Activated naive CD8-positive, alpha-beta T cell (primary cell): ENCODE results near the gene TBC1D22A.

Experiments
- H3K27ac Mint-ChIP-seq: one replicate; pipeline ENCODE4 v1.8.0; 2021; ENCODE audit warnings: mixed read lengths
- H3K27me3 Mint-ChIP-seq: one replicate; pipeline ENCODE4 v1.8.0; 2021; ENCODE audit warnings: mixed read lengths
- H3K36me3 Mint-ChIP-seq: one replicate; pipeline ENCODE4 v1.8.0; 2021; ENCODE audit warnings: mixed read lengths
- H3K4me1 Mint-ChIP-seq: one replicate; pipeline ENCODE4 v1.8.0; 2021; ENCODE audit warnings: low read depth, mixed read lengths
- H3K4me3 Mint-ChIP-seq: one replicate; pipeline ENCODE4 v1.8.0; 2021; ENCODE audit warnings: mild to moderate bottlenecking, mixed read lengths
- H3K9me3 Mint-ChIP-seq: one replicate; pipeline ENCODE4 v1.8.0; 2021; ENCODE audit warnings: low read depth, mixed read lengths

Gene TBC1D22A

DNA sequence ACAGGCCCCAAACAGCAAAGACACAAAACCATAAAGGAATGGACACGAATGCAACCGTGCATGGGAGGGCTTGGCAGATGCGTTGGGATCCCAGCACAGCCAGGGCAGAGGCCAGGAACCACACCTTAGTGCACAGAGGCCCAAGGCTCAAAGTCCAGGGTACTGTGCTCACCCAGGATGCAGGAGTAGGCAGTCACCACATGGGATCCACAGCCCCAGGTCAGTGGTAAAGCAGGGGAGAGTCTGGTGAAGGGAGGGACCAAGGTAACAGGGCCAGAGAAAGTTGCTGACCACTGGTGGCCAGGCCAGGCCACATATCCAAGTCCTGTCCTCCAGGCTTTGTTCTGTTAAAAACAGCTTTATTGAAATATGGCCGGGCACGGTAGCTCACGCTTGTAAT, 17.9 kb upstream of the TBC1D22A start:
- Mint-ChIP-seq H3K4me3 (no peak overlapping the region), H3K27ac (no peak overlapping the region), H3K4me1 (peaks cover 13% of the 10 kb centered on the region), H3K27me3 (no peaks in the 10 kb centered on the region), H3K9me3 (no peaks in the 10 kb centered on the region), H3K36me3 (no peaks in the 10 kb centered on the region)

DNA sequence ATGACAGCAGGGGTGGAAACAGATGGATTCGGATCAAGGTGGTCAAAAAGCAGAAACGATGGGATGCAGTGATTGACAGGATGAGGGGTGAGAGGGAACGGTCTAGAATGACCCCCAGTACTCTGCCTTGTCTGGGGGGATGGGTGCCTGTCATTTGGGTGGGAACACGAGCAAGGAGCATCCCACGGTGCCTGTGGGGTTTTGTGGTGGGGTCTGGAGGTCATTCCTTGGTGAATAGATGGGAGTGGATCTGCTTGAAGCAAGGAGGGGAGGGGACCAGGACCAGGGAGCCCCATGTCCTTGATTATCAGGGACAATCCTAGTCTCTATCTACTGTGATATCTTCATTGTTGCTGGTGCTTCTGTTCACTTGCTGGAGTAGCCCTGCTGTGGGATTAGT, 16.3 kb upstream of the TBC1D22A start:
- H3K27me3 Mint-ChIP-seq, result no peaks in the 10 kb centered on the region
- H3K27ac Mint-ChIP-seq, result no peak overlapping the region
- peaks cover 25% of the 10 kb centered on the region for H3K4me1 Mint-ChIP-seq
- H3K9me3 Mint-ChIP-seq, result no peaks in the 10 kb centered on the region
- no peak overlapping the region for H3K4me3 Mint-ChIP-seq
- no peaks in the 10 kb centered on the region for H3K36me3 Mint-ChIP-seq

- peak overlapping the region; percentile 16 for H3K27ac Mint-ChIP-seq
- no peaks in the 10 kb centered on the region for H3K9me3 Mint-ChIP-seq
- H3K4me1 Mint-ChIP-seq, result peaks cover 26% of the 10 kb centered on the region
- H3K27me3 Mint-ChIP-seq, result no peaks in the 10 kb centered on the region
- H3K36me3 Mint-ChIP-seq, result no peaks in the 10 kb centered on the region
- H3K4me3 Mint-ChIP-seq, result no peak overlapping the region
Measured at GRCh38 chr22:46746620-46747019, 15.8 kb upstream of the TBC1D22A start.

DNA sequence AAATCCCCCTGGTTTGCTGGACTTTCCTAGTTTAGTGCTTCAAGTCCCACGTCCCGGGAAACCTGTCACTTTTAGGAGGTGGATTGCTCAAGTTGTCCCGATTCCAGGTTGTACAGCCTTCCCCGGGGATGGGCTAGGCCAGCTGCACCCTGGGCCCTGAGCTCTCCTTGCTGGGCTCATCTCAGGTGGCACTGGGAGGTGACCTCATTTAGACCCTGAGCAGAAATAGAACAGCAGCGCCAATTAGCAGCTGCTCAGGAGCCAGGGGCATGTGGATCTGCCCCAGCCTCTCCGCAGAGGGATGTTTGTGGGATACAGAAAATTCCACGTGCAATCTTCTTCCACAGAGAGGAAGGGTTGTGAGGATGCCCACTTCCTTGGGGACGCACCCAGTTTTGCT, 14.8 kb upstream of the TBC1D22A start:
- Mint-ChIP-seq H3K4me3 (no peak overlapping the region), H3K4me1 (peaks cover 26% of the 10 kb centered on the region), H3K27ac (no peak overlapping the region), H3K36me3 (no peaks in the 10 kb centered on the region), H3K27me3 (no peaks in the 10 kb centered on the region), H3K9me3 (no peaks in the 10 kb centered on the region)

DNA sequence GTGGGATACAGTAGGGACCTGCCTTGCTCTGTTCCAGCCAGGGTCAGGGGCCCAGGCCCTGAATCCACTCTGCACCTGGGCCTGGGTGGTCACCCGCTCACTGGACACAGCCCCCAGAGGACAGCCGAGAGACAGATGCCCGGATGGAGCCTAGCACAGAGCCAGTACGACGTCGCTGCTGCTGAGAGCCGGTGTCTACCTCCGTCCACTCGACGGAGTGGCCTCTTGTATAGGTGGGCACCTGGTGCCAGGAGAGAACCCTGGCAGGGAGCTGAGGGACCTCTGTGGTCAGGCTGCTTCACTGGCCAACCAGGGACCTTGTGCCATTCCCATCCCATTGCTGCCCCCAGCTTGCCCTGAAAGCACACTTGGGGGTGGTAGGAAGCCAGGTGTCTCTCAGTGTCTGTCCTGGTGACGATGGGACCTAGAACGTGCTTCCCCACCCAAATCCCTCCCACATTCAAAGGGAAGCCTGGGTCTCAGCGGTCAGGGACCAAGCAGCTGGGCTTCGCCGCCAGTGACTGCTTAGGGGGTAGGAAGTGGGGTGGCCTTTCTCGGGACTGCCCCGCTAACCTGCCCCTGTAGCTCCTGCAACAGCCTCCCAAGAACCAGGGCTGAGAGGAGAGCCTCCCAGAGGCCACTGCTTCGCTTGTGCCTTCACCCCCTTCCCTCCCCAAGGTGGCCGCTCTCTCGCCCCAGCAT, 14.1 kb upstream of the TBC1D22A start:
- Mint-ChIP-seq H3K36me3 (no peaks in the 10 kb centered on the region), H3K27me3 (no peaks in the 10 kb centered on the region), H3K9me3 (no peaks in the 10 kb centered on the region), H3K4me3 (peak overlapping the region; percentile 80), H3K27ac (peak overlapping the region; percentile 91), H3K4me1 (peaks cover 26% of the 10 kb centered on the region)

DNA sequence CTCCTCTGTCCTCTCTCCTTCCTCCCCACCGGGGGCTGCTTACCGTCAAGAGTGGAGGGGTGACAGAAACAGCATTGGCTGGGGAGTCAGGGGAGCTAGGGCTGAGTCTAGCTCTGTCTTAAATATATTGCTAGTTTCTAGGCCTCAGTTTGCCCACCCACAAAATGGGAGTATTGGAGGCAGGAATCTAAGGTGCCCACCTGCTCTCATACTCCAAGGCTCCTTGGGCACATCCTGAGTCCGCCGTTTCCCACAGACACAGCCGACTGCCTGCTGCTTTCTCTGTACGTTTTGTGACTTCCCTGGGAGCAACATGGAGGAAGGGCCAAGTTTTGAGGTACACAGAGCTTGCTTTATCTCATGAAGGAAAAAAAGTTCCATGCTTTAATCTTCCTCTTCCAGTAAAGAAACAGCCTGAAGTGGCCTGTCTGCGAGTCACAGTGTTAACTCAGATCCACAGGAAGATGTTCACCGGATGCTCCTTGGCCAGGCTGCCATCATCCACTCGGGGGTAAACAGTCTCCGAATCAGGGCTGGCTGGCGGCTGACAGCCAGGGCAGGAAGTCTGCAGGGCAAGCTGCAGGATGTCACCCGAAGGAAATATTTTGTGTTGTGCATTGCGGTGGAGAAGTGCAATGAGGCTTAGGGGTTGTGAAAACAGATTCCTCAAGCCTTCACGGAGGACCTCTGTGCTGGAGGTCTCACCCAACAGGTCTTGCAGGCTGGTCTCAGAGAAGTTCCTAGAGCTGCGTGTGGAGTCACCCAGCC, 13.4 kb upstream of the TBC1D22A start:
- no peaks in the 10 kb centered on the region for H3K9me3 Mint-ChIP-seq
- no peaks in the 10 kb centered on the region for H3K27me3 Mint-ChIP-seq
- no peaks in the 10 kb centered on the region for H3K36me3 Mint-ChIP-seq
- H3K4me3 Mint-ChIP-seq, result peak overlapping the region; percentile 80
- peaks cover 27% of the 10 kb centered on the region for H3K4me1 Mint-ChIP-seq
- H3K27ac Mint-ChIP-seq, result peak overlapping the region; percentile 91

DNA sequence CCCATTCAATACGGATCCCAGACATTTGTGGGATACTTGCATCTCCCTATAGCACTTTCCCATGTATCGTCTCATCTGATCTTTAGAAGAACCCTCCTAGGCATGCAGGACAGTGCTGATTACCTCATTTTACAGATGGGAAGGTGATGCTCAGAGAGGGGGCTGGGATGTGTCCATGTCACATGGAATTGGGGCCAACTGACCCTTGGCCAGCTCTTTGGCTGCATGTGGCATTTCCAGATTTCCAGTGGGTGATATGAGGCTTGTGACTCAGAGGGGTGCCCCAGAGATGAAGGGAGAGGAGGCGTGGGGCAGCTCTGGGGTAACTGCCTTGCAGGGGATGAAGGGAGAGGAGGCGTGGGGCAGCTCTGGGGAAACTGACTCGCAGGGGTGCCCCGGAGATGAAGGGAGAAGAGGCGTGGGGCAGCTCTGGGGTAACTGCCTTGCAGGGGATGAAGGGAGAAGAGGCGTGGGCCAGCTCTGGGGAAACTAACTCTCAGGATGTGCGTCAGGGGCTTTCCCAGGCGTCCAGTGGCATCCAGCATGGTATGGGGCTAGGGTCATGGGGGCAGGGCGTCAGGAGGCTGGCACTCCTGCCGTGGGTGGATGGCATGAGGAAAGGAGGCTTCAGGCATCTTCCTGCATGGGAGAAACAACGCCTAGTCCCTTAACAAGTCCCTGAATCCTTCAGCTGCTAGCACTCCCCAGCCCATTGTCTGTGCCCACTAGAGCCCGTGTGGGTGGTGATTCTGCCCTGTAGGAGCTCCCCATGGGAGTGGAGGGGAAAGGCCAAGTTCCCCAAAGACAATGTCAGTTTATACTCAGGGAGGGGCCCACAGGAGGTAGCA, 12.5 kb upstream of the TBC1D22A start:
- Mint-ChIP-seq H3K36me3 (no peaks in the 10 kb centered on the region), H3K4me3 (peak overlapping the region; percentile 80), H3K27ac (peak overlapping the region; percentile 91), H3K4me1 (peaks cover 29% of the 10 kb centered on the region), H3K9me3 (no peaks in the 10 kb centered on the region), H3K27me3 (no peaks in the 10 kb centered on the region)

DNA sequence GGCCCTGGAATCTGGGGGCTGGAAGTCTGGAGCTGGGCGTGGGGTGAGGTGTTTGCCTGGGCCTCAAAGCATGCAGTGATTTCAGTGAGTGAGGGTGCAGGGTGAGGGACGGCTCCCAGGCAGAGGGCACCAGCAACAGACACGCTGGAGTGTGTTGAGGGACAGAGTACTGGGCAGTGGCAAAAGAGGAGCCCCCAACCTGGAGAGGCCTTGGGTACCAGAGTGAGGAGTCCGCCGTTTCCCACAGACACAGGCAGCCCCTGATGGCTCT, 12.0 kb upstream of the TBC1D22A start:
- H3K4me1 Mint-ChIP-seq, result peaks cover 29% of the 10 kb centered on the region
- H3K36me3 Mint-ChIP-seq, result no peaks in the 10 kb centered on the region

DNA sequence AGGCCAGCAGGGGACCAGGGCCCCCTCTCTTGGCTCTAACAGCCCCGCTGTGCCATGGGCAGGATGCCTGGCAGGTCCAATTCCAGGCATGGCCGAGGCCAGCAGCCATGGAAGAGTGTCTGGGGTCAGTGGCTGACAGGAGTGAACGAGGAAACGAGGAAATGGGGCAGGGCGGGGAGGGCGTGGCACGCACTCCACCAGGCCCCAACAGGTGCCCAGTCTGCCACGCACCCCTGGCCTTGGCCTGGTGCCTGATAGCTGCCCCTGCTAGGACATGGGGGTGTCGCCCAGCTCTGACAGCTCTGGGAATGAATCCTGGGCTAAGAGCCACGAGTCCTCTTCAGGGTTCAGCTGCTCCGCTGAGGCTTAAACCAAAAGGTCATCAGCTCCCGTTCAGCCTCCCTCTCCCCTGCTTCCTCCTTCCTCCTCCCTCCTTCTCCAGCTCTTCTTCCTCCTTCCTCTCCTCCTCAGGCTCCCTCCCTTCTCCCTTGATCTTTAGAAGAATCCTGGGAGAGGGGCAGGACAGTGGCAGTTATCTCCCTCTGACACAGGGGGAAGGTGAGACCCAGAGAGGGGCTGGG, 11.5 kb upstream of the TBC1D22A start:
- Mint-ChIP-seq H3K4me3 (peak overlapping the region; percentile 35), H3K4me1 (peaks cover 29% of the 10 kb centered on the region), H3K27ac (no peak overlapping the region), H3K36me3 (no peaks in the 10 kb centered on the region), H3K9me3 (no peaks in the 10 kb centered on the region), H3K27me3 (no peaks in the 10 kb centered on the region)

More for the DNA sequence above, 12.0 kb upstream of the TBC1D22A start:
- Mint-ChIP-seq H3K27ac (no peak overlapping the region), H3K27me3 (no peaks in the 10 kb centered on the region), H3K4me3 (no peak overlapping the region), H3K9me3 (no peaks in the 10 kb centered on the region)

GRCh38 chr22:46752286-46752987, 10.0 kb upstream of the TBC1D22A start:
- H3K27me3 Mint-ChIP-seq, result no peaks in the 10 kb centered on the region
- H3K9me3 Mint-ChIP-seq, result no peaks in the 10 kb centered on the region
- H3K36me3 Mint-ChIP-seq, result peaks cover 3% of the 10 kb centered on the region
- H3K4me3 Mint-ChIP-seq, result no peak overlapping the region
- H3K27ac Mint-ChIP-seq, result no peak overlapping the region
- peaks cover 28% of the 10 kb centered on the region for H3K4me1 Mint-ChIP-seq

- Mint-ChIP-seq H3K4me1 (peaks cover 28% of the 10 kb centered on the region), H3K27me3 (no peaks in the 10 kb centered on the region), H3K27ac (no peak overlapping the region), H3K4me3 (no peak overlapping the region), H3K36me3 (peaks cover 3% of the 10 kb centered on the region), H3K9me3 (no peaks in the 10 kb centered on the region)
Measured at GRCh38 chr22:46752988-46753310, 9.5 kb upstream of the TBC1D22A start.

GRCh38 chr22:46753360-46753759, 9.1 kb upstream of the TBC1D22A start:
- no peaks in the 10 kb centered on the region for H3K27me3 Mint-ChIP-seq
- H3K4me3 Mint-ChIP-seq, result no peak overlapping the region
- H3K36me3 Mint-ChIP-seq, result peaks cover 3% of the 10 kb centered on the region
- no peak overlapping the region for H3K27ac Mint-ChIP-seq
- peaks cover 29% of the 10 kb centered on the region for H3K4me1 Mint-ChIP-seq
- H3K9me3 Mint-ChIP-seq, result no peaks in the 10 kb centered on the region

DNA sequence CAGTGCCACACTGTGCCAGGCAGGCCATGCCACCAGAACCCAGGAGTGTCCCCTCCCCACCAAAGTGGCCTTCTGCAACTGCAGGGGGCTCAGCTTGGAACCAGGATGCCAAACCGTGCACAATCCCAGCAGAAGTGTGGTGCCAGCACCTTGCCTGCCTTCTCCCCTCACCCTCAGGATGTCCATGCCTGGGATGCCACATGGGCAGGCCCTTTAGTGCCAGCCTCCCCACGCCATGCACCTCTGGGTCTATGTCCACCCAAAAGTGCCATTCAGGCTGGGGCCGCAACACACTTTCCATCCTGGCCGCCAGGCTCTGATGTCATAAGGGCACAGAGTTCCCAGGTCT, 8.7 kb upstream of the TBC1D22A start:
- Mint-ChIP-seq H3K9me3 (no peaks in the 10 kb centered on the region), H3K27ac (no peak overlapping the region), H3K36me3 (peaks cover 3% of the 10 kb centered on the region), H3K4me1 (peaks cover 32% of the 10 kb centered on the region), H3K27me3 (no peaks in the 10 kb centered on the region), H3K4me3 (no peak overlapping the region)

DNA sequence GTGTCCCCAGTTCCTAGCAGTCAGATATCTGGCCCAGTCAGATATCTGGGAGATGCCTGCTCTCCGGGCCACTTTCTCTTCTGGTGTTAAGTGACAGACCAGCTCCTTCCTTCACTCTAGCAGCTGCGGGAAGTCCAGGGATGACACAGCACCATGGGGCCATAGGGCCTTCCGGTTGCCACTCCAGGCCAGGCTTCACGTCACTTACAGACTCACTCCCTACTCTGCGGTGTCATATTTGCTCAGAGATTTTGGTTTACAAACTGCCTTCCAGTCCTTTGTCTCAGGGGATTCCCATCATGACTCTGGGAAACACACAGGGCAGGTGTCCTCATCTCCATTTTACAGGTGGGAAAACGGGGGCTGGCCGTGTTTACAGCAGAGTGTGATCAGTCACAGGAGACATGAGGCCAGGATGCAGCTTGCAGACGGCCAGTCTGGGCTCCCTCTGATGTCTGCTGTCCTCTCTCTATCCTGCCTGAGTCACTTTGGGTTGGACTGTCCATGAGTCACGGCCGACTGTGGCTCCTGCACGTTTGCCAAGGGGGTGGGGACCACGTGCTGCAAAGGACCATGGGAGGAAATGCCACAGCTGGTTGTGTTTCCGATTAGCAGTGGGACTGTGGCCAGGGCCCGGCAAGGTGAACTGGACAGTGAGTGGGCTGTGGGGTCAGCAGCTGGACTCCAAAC, 8.2 kb upstream of the TBC1D22A start:
- no peaks in the 10 kb centered on the region for H3K9me3 Mint-ChIP-seq
- H3K27me3 Mint-ChIP-seq, result no peaks in the 10 kb centered on the region
- H3K36me3 Mint-ChIP-seq, result peaks cover 3% of the 10 kb centered on the region
- H3K4me3 Mint-ChIP-seq, result no peak overlapping the region
- peak overlapping the region; percentile 28 for H3K27ac Mint-ChIP-seq
- H3K4me1 Mint-ChIP-seq, result peaks cover 30% of the 10 kb centered on the region
